Fibroblast of lung (primary cell): ENCODE data around the gene DNAJC10. TPM values are rescaled to one million over a fixed set of nuclear protein-coding genes. Genes with fewer than 3 reads are reported as not detected.
"Not testable (repeated sequence)": the region's sequence is repeated elsewhere in the genome, so short reads cannot be mapped to it uniquely, and the experiment has no call there.

ENCODE experiments used
- DNase-seq, 2 donors: peaks; one replicate each; pipeline versions ENCODE4 v3.0.0 to v3.0.0-alpha.2; 2010; ENCODE audit warnings: low read depth in 2 of 2
- H2AFZ ChIP-seq: 2 replicates; pipeline ENCODE4 v1.5.1; 2012; ENCODE audit warnings: low read length, control low read depth, inconsistent platforms
- H3K27ac ChIP-seq: 2 replicates; pipeline ENCODE4 v1.5.1; 2011; ENCODE audit warnings: low read length, control low read depth; ENCODE audit not compliant: insufficient read depth
- H3K27me3 ChIP-seq: 2 replicates; pipeline ENCODE4 v1.5.1; 2011; ENCODE audit warnings: mild to moderate bottlenecking, low read length; ENCODE audit not compliant: control insufficient read depth, insufficient read depth
- H3K36me3 ChIP-seq: 2 replicates; pipeline ENCODE4 v1.5.1; 2011; ENCODE audit warnings: low read length; ENCODE audit not compliant: control insufficient read depth, insufficient read depth
- H3K4me1 ChIP-seq: 2 replicates; pipeline ENCODE4 v1.5.1; 2011; ENCODE audit warnings: low read length; ENCODE audit not compliant: control insufficient read depth, insufficient read depth; ENCODE audit errors: extremely low read depth
- H3K4me2 ChIP-seq: 2 replicates; pipeline ENCODE4 v1.5.1; 2011; ENCODE audit warnings: low read length, control low read depth; ENCODE audit not compliant: insufficient read depth; ENCODE audit errors: extremely low read depth
- H3K4me3 ChIP-seq, 4 experiments: fragments of 200-600 bp in 1 of 4; sonication (generic) in 1 of 4; replicated peaks in 1 of 4; 2 replicates each; pipeline ENCODE4 v1.5.1; 2011 to 2016; ENCODE audit warnings: low read length in 4 of 4, low read depth in 3 of 4, mild to moderate bottlenecking in 3 of 4, control low read depth in 2 of 4, inconsistent platforms in 1 of 4, mixed read lengths in 1 of 4; ENCODE audit not compliant: insufficient read depth in 1 of 4; ENCODE audit errors: control extremely low read depth in 1 of 4
- H3K79me2 ChIP-seq: 2 replicates; pipeline ENCODE4 v1.5.1; 2012; ENCODE audit warnings: mild to moderate bottlenecking, low read length, inconsistent platforms; ENCODE audit not compliant: control insufficient read depth, insufficient read depth
- H3K9ac ChIP-seq: 2 replicates; pipeline ENCODE4 v1.5.1; 2011; ENCODE audit warnings: mild to moderate bottlenecking, low read length, control low read depth; ENCODE audit not compliant: insufficient read depth
- H3K9me3 ChIP-seq: 2 replicates; pipeline ENCODE4 v1.5.1; 2012; ENCODE audit warnings: low read depth, low read length; ENCODE audit not compliant: control insufficient read depth, insufficient read depth
- H4K20me1 ChIP-seq: 2 replicates; pipeline ENCODE4 v1.5.1; 2011; ENCODE audit warnings: low read length; ENCODE audit not compliant: control insufficient read depth, insufficient read depth; ENCODE audit errors: extremely low read depth
- CTCF ChIP-seq, 2 donors: IDR thresholded peaks in 1 of 2; conservative IDR thresholded peaks in 1 of 2; 1 replicate in 1 of 2; 2 replicates in 1 of 2; pipeline ENCODE4 v1.5.1; 2011 to 2012; ENCODE audit warnings: low read length in 2 of 2, control low read depth in 1 of 2, inconsistent platforms in 1 of 2, low read depth in 1 of 2, mild to moderate bottlenecking in 1 of 2
- EZH2 ChIP-seq: IDR thresholded peaks from 2 replicates; pipeline ENCODE4 v1.5.1; 2012; ENCODE audit warnings: low read length, control low read depth, mild to moderate bottlenecking; ENCODE audit errors: missing control alignments
- polyA plus RNA-seq, 2 donors: library from polyadenylated mRNA; depleted of rRNA in 1 of 2; stranded (reverse) in 1 of 2; unstranded in 1 of 2; fragments of >200 nt; gene quantifications; 2 replicates each; pipeline ENCODE4 v1.2.1, GENCODE V29; 2011 to 2012; ENCODE audit warnings: missing spikeins in 1 of 2
- total RNA-seq: library from RNA; depleted of rRNA; stranded (reverse); fragments of >200 nt; gene quantifications from 2 replicates; pipeline ENCODE4 v1.2.1, GENCODE V29; 2014

The DNAJC10 gene
- total and polyA plus RNA-seq, 2 donors (not counting 1 experiment from before 2014, with no cell fraction given): 86.7 to 102 TPM

- Histone ChIP-seq H3K4me2 (no peak overlapping the region), H3K9ac (no peak overlapping the region), H3K36me3 (no peaks in the 10 kb centered on the region), H2AFZ (no peak overlapping the region), H3K27me3 (no peaks in the 10 kb centered on the region), H3K9me3 (no peaks in the 10 kb centered on the region), H3K27ac (no peak overlapping the region), H4K20me1 (no peaks in the 10 kb centered on the region), H3K79me2 (no peaks in the 10 kb centered on the region), H3K4me1 (no peaks in the 10 kb centered on the region), H3K4me3 (no peak overlapping the region)
- TF ChIP-seq EZH2 (no peak), CTCF (conservative IDR thresholded peaks at IDR 0.05 in 1 of 2, IDR thresholded peaks at IDR 0.05 in 1 of 2; ENCODE audit: low read depth in 1 of 2, low read length in 2 of 2) (no peak)
- DNase-seq: no peak
Observed at GRCh38 chr2:182682210-182682609, 33.8 kb upstream of the DNAJC10 start.

- no peak overlapping the region for H3K27ac ChIP-seq
- H2AFZ ChIP-seq: no peak overlapping the region
- no peak overlapping the region for H3K4me2 ChIP-seq
Observed at GRCh38 chr2:182685559-182685958, 30.5 kb upstream of the DNAJC10 start.

GRCh38 chr2:182686763-182687162 is 29.3 kb upstream of the DNAJC10 start:
- H3K27me3 ChIP-seq: not testable (repeated sequence)

More at GRCh38 chr2:182685559-182685958, 30.5 kb upstream of the DNAJC10 start:
- no peaks in the 10 kb centered on the region for H3K27me3 ChIP-seq
- H3K4me1 ChIP-seq: no peaks in the 10 kb centered on the region
- H3K9me3 ChIP-seq: no peaks in the 10 kb centered on the region
- H3K36me3 ChIP-seq: no peaks in the 10 kb centered on the region
- no peak for TF ChIP-seq CTCF (conservative IDR thresholded peaks at IDR 0.05 in 1 of 2, IDR thresholded peaks at IDR 0.05 in 1 of 2; ENCODE audit: low read depth in 1 of 2, low read length in 2 of 2)
- no peak for TF ChIP-seq EZH2
- no peak for DNase-seq
- no peak overlapping the region for H3K4me3 ChIP-seq
- no peaks in the 10 kb centered on the region for H4K20me1 ChIP-seq
- H3K79me2 ChIP-seq: no peaks in the 10 kb centered on the region
- H3K9ac ChIP-seq: no peak overlapping the region

More at GRCh38 chr2:182686763-182687162, 29.3 kb upstream of the DNAJC10 start:
- H3K4me3 ChIP-seq, H3K9ac ChIP-seq, H3K79me2 ChIP-seq, H3K36me3 ChIP-seq, H2AFZ ChIP-seq, H3K4me2 ChIP-seq, H3K4me1 ChIP-seq, H3K27ac ChIP-seq, H3K9me3 ChIP-seq, H4K20me1 ChIP-seq, DNase-seq: not testable (repeated sequence)
